Stimulated activated CD4-positive, alpha-beta T cell treated with anti-CD3 and anti-CD28 coated beads, Interleukin-15, amount 100 ng/mL, for 1 hour (primary cell): ENCODE measurements around the gene NDRG3.

Experiments used
- DNase-seq, 2 donors: peaks; one replicate each; pipeline ENCODE4 v3.0.0-alpha.2; 2020; ENCODE audit warnings: low read depth in 1 of 2, low spot score in 1 of 2

Gene NDRG3

DNA sequence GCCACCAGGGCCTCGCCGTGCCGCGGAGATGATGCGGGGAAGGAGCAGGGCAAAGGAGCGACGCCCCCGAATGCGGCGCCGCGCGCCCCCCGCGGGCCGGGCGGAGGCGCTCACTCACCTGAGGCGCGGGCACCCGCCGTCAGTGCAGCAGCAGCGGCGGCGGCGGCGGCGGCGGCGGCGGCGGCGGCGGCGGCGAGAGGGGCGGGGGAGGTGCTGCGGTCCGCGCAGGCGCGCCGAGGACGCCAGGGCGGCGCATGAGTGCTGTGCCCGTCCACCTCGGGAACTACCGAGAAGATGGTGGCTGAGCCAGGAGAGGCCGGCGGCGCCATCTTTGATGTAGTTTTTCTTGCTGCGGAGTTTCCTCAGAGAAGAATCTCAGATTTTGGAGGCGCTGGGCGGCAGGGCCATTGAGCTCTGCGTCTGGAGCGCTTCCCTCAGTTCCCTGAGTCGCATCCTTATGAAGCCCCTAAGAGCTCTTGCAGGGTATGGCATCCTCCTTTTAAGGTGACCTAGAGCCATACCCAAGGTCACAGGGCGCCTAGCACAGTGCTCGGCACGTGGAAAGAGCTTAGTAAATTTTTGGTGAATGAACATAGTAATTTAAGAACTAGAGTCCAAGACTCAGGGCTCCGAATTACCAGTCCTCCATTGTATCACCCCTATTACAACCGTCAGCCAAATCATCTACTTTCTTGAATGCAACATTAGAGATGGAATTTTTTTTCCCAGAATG lies at the start of gene NDRG3:
TSS of gene NDRG3 (minus strand) at position 164 of the 733 bp plus-strand sequence. CDS start 24,355 bp downstream, outside the sequence.
- peak; percentile 81 to 85 for DNase-seq

DNA sequence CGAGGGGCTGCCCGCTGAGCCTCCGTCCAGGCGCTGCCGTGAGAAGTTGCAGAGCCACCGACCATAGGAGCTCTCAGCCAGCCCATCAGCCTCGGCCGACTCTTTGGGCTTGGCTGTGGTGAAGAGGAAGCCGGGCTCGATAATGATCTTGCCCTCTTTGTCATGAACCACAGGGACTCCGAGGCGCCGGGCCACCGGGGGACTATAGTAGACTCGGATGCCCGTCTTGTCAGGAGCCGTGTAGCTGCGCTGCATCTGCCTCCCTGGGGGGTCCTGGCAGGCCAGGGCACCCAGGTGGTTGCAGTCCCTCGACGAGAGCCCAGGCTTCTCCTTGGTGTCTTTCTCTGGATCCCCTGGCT lies 48.2 kb upstream of the NDRG3 start:
- no peak for DNase-seq

DNA sequence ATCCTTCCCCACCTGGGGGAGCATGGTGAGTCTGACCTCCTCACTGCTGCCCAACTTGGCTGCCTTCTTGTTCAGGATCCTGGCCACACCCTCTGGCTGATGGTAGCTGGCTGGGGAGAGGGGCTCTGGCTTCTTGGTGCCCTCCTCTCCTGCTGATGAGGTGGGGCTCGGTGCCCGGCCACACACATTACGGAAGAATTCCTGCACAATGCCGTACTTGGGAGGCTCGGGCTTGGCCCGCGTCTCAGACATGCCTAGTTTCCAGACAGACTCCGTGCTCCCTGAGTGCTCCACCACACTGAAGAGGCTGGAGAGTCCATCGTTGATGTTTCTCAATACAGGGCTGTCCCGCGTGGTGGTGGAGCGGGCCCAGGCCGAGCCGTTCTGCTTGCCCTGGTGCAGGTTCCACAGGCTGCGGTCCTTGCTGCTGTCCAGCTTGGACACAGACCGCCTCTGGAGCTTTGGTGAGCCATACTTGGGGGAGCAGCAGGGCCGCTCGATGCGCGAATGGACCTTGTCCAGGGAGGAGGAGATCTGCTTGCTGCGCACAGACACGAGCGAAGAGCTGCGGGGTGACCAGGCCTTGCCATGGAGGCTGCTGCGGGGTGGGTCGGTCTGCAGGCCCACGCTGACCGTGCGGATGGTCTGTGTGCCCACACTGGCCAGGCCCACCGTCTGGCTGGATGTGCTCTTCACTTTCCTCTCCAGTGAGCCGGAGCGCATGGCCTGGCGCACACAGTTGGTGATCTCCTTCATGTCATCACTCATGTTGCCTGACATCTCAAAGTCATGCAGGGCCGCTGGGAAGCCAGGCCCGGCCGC lies 47.6 kb upstream of the NDRG3 start:
- DNase-seq: no peak

GRCh38 chr20:36792422-36792821 lies 46.5 kb upstream of the NDRG3 start:
- DNase-seq: no peak

DNA sequence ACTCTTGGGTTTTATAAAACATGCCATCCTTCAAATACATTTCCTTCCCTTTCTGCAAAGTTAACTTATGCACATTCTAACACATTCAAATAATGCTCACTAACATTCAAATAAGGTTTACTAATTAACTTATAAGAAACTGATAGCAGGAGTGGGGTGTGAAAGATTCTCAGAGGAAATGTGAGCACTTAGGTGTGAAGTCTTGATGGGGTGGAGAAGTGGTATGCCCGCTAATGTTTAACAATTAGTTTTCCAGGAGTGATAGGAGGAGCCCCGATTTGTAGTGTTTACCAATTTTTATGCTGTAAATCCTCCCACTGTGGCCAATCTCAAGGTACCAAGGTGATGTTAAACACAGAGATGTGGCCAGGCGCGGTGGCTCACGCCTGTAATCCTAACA lies 46.0 kb upstream of the NDRG3 start:
- DNase-seq: no peak

- DNase-seq: no peak
These were observed 40.8 kb upstream of the NDRG3 start for GRCh38 chr20:36786663-36787062.

- DNase-seq: no peak
These were observed 40.4 kb upstream of the NDRG3 start for GRCh38 chr20:36786246-36786645.

- DNase-seq: no peak
These were observed 39.4 kb upstream of the NDRG3 start for GRCh38 chr20:36785308-36785707.

DNA sequence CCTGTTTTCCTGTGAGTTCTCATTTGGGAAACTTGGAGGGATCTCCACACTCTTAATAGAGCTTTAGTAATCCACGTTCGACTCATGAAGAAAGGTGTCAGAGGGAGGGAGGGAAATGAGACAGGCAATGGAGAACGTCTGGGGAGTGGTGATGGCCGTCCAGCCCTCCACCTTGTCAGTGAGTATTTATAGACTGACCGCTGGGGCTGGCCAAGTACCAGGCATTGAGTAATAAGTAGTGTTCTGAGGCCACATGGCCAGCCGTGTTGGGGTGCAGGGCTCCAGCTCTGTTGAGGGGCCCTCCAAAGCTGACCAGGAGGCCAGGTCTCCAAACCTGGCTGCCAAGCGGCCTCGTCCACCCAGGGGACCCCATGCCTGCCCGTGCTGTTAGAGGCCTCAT lies 39.0 kb upstream of the NDRG3 start:
- DNase-seq: no peak

DNA sequence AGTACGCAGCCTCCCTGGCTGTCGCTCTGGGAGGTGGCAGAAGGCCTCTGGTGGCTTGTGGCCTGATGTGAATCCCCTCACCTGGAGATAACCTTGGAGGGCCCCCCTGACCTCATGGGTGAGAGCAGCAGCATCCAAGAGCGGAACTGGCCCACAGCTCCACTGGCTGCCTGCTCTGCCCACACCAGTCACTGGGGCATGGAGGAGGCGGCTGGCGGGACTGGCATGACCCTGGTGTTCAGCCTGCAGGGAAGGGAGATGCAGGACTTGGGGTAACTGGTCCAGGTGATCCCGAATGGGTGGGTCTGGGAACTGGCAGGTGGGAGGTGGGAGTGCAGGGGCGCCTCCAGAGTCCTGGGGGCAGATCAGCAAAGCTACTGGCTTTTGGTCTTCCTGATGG lies 38.2 kb upstream of the NDRG3 start:
- DNase-seq: no peak

- DNase-seq: no peak
These were observed 33.8 kb upstream of the NDRG3 start for GRCh38 chr20:36779656-36780025.

DNA sequence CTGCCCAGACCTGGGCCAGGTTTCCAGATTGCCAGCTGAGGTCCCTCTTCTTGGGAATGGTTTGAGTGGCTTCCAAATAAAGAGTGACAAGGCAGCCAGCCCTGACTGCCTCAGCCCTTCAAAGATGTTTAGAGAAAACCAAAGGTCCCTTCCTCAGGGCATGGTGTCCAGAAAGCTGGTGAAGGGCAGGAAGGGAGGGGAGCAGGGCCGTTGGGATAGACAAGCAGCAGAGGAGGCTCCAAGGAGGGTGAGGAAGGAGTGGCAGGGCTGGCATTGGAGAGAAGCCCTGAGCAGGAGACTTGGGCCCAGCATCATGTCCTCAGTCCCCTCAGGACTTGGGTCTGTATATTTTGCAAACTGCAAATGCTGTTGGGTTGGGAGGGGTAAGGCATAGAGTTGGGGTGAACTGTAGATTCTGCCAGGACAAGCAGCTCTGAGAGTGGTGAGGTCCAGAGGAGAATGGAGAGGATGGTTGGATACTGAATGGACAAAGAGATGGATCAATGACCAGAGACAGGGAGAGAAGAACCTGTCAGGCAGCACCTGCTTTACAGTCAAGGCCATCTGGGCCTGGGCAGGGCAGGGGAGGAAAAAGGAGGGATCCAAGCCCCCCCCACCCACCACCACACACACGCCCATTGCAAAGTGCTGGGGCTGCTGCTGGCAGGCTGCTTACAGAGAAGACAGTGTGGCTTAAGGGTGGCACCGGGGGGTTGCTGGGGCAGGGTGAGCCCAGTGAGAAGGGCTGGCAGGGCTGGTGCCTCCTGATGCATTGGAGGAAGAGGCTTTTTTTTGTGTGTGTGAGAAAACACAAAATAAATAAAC lies 33.2 kb upstream of the NDRG3 start:
- DNase-seq: no peak

- DNase-seq: no peak
These were observed 31.7 kb upstream of the NDRG3 start for GRCh38 chr20:36777576-36777975.

DNA sequence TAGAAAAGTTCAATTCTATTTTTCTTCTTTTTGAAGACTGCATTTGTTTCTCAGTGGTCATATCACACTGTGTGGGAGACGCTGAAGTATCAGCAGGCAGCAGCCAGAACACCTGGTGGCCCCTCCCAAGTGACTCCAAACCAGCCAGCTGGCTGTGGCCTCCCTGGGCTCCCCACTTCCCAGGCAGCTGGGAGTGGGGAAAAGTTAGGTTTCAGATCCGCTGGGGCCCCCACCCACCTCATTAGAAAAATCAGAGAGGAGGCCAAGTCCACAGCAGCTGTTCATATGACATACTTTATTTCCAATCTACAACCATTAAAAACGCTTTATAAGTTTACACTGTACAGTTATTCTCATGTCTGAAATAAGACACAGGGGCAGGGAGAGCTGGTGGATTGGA lies 31.3 kb upstream of the NDRG3 start:
- no peak for DNase-seq

GRCh38 chr20:36775826-36776225 lies 29.9 kb upstream of the NDRG3 start:
- no peak for DNase-seq

DNA sequence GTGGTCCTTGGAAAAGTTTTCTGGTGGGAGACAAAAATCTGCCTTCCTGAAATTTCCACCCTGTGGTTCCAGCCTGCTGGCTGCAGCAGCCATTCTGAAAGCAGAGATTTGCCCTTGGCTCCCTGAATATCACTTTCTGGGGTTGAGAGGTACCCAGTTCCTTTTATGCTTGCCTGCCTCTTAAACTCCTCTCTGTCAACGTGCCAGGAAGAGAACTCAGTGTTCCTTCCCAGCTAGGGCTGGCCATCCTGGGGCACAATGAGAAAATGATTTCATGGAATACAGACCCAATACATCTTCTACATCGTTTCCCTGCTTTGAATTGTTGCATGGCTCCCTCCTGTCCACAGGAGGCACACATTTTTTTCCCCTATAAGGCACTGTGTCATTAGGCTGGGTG lies 29.3 kb upstream of the NDRG3 start:
- no peak for DNase-seq

GRCh38 chr20:36773597-36774390 lies 27.9 kb upstream of the NDRG3 start, which contains the start of gene DSN1:
TSS of gene DSN1 (minus strand) at chr20:36773763. CDS start at chr20:36771458, 2,305 bp downstream.
- peak; percentile 96 to 99 for DNase-seq

DNA sequence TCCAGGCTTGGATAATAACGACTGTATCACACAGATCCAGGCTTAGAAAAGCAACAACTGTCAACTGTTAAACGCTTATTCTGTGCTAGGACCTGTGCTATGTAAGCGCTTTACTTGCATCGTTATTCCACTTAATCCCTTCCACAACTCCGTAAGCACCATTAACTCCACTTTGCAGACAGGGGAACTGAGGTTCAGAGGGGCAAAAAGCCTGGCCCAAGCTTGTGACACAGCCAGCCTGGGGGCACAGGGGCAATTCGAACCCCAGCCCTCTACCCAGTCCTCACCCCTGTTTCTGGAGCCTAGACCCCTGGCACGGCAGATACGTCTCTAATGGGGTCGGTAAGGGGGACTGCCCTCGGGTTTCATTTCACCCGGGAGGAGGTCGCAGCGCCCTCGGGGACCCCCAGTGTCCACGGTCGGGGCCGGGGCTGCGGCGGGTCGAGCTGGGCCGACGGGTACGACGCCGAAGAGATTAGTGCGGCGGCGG lies 27.3 kb upstream of the NDRG3 start:
- no peak for DNase-seq

GRCh38 chr20:36770680-36771079 lies 24.8 kb upstream of the NDRG3 start:
- DNase-seq: no peak

DNA sequence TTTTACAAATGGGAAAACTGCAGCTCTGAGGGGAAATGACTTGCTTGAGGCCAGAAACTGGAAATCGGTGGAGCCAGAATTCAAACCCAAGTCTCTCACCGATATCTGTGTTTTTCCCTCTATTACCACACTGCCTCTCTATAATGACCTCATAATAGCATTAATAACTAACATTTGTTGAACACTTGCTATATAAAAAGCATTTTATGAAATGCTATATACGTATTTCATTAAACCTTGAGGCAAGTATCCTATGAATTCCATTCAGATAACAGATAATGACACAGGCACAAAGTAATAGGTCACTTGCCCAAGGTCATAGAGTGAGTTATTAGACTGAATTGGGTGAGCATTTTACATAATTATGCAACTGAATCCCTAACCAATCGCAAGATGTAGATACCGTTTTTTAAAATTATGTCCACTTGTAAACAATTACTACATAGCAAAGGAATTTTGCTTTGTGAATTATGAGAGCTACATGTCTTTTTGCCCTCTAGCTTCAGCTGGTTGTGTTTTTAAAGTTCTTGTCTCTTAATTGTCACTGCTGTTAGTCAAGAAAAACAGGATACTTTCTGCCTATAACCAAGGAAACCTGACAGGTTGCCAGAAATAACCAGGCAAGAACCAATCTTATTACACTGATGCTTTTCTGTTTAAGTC lies 23.0 kb upstream of the NDRG3 start:
- no peak for DNase-seq
